Activated CD8-positive, alpha-beta memory T cell treated with anti-CD3 and anti-CD28 coated beads, Interleukin-2, amount 50 U/mL, for 1 hour (primary cell): ENCODE results near the gene SAPCD1.

ENCODE experiments used
- DNase-seq: peaks from one replicate; pipeline ENCODE4 v3.0.0-alpha.2; 2020; ENCODE audit errors: extremely low read depth

The SAPCD1 gene

DNA sequence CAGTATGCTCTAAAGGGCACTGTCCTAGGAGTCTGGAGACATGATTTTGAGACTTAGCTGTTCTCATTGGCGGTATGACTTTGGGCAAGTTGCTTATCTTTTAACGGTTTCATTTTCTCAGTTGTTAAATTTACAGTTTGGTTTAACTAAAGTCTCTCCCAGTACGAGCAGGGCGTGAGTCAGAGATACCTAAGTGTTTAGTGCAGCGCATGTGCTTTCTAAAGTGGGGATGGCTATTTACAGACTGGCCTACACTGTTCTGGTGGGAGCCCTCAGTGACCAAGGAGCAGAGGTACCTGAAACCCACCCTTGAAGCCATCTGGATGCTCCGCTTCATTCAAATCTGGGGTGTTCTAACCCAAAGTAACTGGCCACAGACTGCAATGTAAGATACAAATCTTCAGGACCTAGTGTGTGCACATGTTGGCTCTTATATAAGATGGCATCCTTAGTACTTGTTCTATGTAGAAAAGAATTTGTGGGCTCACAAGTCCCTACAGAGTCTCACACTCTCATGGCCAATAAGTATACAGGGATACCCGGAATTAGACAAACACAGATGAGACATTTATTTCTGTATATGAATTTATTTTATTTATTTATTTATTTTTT is 11.9 kb upstream of the SAPCD1 start:
- DNase-seq, result no peak

DNA sequence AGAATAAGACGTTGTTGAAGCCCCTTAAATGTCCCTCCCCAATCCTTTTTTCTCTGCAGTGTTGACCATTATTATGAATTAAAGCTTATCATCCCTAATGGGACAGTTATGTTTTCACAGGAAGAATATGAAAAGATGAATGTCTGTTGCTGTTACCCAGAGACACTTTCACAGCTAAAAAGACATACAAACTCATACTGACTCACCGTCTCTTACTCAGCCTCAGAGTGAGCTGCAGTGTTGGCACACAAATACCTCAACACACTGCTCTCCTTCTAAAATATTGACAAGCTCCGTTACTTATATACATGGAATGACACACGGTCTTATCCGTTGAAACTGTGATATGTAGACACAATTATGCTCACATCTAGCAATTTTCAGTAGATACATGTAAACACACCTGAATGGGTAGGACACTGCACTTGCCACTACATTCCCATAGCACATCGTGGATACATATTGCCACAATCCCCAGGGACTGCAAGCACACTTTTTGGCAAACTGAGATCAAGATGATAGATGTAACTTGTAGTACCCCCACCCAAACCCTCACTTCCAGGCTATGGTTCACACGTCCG is 9.6 kb upstream of the SAPCD1 start:
- DNase-seq, result no peak

DNA sequence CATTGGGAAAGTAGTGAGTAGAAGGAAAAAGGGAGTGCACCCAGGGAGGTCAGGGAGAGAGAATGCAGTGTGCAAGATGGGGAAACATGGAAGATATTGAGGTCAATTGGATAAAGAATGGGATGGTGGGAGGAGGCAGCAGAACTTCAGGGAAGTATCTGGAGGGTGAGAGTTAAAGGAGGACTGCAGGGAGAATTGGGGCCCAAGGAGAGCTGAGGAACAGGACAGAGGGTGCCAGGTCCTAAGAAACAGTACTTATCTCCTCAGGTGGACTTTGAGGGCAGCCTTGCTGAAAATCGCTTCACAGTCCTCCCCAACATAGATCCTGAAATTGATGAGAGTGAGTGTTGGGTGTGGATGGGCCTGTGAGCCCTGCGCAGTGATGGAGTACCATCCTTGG is 4.2 kb upstream of the SAPCD1 start:
- DNase-seq, result no peak

DNA sequence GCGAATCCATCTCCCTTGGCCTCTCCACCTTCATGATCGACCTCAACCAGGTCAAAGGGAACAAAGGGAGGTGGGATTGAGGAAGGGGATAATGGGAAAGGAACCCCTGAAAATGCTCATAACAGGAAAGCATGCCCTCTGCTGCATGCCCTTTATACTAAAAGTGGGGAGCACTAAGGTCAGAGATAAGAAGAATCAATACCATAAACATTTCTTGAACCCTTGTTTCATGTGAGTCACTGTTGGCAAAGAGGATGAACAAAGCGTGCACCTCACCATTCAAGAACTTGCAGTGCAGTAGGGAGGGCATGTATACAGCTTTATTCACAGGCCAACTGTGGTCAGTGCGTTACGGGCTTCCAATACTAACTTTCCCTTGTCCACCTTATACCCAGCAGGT is 1.7 kb upstream of the SAPCD1 start:
- no peak for DNase-seq

DNA sequence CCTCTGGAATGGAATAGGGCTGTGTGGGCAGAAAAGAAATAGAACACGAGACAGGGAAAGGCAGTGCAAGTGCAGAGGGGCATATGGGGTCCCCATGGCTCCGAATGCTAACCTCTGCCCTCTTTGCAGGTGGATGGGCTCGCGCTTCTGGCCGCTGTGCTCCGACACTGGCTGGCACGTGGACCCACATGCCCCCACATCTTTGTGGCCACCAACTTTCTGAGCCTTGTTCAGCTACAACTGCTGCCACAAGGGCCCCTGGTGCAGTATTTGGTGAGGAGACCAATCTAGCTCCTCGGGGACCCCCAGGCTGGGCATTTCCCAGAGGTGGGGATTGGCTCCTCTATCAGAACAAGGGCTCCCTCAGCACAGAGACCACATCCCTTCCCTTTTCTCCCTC is 1.1 kb upstream of the SAPCD1 start:
- no peak for DNase-seq

DNA sequence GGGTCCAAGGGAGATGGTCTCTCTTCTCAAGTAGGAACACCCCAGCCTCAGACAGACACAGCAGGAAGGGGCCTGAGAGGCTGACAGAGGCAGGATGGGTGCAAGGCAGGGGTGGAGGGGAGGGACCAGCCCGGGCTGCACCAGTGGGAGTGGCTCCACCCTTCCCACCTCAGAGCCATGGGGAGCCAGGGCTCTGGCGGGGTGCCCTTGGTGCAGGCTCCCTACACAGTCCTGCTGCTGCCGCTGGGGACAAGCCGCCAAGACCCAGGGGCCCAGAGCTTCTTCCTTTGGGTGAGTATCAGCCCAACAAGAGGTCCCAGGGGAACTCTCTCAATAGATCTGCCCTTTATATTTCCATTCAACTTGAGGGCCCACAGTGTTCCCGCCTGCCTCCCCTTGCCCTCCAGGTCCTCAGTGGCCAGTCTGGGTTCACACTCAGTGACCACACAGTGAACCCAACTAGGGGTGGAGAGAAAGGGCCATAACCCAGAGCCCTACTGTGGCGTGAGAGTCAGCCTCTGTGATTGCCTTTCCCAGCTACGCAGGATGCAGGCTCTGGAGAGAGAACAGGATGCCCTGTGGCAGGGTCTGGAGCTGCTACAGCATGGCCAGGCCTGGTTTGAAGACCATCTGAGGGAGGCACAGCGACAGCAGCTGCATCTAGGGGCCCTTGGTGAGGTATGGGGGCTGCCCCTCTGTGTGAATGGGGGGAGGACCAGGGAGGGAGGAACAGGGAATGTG is 592 bp downstream of the SAPCD1 start:
- no peak for DNase-seq

DNA sequence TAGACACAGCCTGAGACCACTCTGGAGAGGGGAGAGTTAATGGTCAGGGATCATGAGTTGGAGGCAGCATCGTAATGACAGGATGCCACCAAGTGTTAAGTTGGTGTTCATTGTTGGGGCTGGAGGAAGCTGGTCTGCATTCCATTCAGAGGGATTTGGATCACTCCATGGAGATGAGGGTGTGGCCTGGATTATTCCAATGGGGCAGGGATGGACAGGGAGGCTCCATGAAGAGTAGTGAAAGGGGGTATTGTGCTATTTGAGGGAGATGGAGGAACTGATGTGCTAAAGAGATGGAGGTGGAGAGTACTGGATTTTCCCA is 1.1 kb downstream of the SAPCD1 start:
- DNase-seq, result no peak

DNA sequence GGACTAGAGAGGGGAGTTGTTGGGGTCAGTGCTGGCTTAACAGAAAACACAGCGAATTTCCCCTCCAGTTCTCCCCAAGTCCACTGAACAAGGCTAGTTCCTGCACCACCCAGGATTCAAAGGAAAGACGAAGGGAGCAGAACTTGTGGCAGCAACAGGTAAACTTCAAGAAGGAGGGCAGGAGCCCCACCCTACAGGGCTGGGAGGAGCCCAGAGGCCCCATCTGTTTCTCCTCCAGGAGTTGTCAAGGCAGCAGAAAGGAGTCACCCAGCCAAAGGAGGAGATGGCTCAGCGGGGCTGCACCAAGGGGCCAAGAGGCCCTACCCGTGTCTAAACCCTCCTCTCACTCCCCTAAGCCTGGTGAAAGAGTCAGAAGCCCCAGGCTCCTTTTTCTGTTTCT is 1.7 kb downstream of the SAPCD1 start:
- DNase-seq, result no peak

DNA sequence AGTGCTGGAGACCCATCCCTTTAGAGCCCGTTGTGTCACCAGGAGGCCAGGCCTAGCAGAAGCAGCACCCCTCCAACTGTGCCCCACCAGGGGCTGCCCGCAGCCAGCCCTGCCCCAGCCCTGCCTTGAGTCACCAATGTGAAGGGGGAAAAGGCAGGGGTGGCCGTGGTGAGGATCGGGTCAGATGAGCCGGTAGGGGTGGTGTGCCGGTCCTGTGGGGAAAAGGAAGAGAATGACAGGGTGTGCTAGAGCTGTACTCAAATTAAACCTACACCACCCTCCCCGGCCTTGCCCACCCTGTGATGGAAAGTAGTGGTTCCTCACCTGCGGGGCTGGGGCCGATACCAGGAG is 3.1 kb downstream of the SAPCD1 start:
- no peak for DNase-seq

DNA sequence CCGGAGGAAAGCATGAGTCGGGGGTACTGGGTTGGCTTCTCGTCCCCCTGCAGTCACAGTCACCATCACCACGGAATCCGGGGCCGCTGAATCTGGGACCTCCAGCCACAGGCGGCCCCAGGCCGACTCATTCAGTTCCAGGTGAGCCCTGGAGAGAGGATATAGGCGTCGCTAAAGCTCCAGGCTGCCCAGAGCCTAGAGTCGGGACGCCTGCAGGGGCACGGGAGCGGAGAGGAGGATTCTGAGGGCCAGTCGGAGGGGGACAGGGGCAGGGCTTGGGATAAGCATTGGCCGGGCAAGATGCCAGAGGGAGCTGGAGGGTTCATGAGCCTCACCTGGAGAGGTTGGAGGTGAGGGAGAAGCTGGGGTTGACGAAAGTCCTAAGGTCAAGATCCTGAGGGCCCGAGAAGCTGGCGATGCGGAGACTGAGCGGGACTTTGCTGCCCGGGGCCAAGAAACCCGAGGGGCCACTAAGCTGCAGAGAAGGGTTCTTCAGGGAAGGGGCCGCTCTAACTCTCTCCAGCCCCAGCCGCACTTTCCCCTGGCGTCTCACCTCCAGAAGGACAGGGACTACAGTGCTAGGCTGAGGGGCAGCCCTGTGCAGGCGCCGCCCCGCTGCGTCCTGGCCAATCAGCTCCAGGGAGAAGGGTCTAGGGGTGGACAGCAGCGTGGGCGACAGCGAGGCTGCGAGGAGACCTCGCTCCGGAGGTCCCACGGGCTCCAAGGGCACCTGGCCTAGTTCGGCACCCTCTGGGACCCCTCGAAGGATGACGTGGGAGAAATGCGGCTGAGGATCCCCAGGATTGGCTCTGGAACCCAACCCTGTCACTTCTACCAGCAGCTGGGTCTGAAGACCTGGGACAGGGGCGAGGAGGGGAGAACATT is 3.7 kb downstream of the SAPCD1 start:
- no peak for DNase-seq

DNA sequence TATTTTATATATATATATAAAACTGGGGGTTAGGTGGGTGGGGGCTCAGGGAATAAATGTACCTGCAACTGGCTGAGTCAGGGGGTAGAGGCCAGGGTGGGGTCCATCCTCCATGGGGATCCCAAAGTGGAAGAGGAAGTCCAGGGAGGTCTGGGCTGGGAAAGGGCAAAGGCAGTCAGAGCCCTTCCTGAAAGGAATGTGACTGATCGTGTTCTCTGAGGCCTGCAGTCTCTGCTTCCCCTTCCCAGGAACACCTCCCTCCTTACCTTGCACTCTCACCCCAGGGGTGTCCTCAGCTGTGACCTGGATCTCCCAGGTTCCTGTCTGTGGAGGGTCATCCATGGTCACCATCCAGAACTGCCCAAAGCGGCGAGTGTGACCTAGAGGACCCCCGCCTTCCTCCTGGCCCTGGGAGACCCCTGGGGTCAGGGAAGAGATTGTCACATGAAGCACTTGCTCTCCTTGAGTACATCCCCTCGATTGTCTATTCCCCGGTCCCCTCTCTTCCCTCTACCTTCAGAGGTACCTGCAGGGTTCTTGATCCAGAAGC is 4.7 kb downstream of the SAPCD1 start:
- no peak for DNase-seq

DNA sequence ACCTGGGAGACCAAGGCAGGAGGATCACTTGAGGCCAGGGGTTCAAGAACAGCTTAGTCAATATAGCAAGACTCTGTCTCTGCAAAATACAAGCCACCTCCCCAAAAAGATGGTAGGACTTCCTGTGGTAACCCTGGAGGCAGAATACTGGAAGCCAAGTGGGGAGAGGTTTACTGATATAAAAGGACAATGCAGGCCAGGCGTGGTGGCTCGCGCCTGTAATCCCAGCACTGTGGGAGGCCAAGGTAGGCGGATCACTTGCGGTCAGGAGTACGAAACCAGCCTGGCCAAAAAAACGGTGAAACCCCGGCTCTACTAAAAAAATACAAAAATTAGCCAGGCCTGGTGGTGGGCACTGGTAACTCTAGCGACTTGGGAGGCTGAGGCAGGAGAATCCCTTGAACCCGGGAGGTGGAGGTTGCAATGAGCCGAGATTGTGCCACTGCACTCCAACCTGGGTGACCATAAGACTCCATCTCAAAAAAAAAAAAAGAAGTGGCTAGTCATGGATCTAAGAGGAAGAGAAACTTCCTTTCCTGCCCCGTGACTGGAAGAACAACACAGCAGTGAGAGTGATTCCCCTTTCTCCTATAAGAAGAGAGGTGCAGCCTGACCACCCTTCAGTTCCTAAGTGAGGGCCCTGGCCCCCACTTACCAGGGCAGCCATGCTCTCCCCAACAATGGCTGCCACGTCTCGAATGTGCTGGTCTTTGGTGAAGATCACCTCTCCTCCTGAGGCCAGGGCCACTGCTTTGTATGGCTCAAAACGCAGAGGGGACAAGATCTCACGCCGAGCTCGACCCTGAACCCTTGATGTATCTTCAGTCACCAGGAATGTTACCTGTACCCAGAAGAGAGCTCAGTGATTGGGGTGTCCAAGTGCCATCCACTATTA is 6.2 kb downstream of the SAPCD1 start:
- DNase-seq, result no peak

DNA sequence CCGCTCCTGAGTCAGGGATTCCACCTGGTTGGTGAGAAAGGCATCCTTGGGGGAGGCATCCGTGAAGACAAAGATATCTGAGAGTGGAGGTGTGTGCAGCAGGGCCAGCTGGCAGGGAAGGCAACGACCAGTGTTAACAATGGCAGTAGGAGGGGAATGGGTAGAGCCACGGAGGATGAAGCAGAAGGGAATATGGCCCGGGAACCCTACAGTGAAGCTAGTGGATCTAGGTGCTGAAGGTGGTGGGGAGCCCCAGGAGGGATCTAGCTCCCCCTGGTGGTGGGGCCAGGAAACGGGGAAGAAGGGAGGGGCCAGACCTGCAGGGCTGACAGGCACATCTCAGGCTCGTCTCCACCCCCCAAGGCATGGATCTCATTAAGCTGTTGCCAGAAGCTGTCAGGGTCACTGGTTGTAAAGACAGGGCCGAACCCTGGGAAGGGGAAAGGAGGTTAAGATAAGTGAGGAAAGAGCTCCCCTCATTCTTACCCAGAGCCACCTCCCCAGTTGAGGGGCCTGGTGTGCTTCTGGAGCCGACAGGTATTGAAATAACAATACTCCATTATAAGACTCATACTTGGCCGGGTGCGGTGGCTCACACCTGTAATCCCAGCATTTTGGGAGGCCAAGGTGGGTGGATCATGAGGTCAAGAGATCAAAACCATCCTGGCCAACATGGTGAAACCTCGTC is 7.4 kb downstream of the SAPCD1 start:
- peak; percentile 43 for DNase-seq

DNA sequence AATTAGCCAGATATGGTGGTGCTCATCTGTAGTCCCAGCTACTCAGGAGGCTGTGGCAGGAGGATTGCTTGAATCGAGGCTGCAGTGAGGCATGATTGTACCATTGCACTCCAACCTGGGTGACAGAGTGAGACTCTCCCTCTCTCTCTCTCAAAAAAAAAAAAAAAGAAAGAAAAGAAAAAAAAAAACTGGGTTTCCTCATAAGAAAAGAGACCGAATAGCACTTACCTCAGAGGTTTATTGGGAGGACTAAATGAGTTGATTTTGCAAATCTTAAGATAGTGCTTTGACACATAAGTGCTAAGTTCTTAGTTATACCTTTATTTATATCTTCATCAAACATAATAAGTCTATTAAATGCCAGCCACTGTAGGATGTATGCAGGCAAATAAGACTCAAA is 8.4 kb downstream of the SAPCD1 start:
- DNase-seq, result no peak

DNA sequence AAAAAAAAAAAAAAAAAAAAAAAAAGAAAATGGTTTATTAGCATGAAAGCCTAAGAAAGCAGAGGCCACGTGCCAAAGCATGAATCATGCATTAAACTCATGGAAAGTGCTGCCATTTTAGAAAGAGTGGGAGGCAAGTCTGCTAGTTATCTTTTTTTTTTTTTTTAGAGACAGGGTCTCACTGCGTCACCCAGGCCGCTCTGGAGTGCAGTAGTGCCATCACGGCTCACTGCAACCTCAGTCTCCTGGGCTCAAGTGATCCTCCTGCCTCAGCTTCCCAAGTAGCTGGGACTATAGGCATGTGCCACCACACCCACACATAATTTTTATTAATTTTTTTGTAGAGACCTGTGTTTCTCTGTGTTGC is 9.5 kb downstream of the SAPCD1 start:
- no peak for DNase-seq

DNA sequence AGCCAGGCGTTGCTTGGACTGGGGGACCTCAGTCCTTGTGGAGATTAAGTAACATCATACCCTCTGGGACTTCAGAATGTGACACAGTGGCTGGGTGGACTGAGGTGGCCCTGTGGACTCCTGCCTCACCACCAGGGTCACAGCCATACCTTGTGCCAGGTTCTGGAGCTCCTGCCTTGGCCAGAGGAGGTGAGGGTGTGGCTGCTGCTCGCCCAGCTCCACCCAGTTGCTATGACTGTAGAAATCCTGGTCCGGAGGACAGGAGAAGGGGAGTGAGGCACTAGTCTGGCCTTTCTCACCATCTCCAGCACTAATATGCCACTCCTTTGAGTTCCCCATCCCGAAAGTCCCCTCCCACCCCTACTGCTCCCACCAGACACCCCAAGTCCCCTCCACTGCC is 12.7 kb downstream of the SAPCD1 start:
- DNase-seq, result no peak

DNA sequence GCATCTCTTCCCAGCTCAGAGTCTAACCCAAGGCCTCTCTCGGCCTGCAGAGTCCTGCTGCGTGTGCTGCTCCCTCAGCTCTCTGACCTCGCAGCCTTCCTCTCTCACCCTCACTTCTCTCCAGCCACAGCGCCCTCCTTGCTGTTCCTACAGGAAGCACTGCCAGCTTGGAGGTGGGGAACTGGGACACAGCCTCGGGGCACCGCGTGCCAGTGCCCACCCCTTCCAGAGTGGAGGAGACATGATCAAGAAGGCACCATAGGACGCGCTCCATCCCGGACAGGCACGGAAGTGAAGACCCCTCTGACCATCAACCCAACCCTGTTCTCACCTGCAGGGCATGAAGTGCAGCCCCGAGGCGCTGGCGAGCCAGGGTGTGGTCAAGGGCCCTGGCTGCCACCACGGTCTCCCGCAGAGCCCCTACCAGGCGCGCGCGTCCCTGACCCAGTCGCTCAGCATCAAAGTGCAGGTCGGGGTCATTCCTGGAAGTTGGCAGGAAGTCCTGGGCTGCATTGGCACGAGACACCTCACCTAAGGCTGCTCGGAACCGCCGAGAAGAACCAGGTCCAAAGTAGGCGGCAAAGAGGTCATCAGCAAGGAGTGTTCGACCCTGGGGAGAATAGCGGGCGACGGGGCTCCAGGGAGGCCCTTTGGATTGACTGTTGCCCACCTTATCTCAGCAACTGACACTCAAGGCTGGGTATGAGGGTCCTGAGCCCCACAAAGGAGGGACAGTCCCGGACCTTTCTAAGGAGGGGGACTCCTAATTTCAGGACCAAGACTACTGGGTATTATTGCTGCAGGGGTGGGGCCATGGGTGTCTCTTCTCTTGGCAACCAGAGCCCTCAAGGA is 13.4 kb downstream of the SAPCD1 start:
- no peak for DNase-seq

DNA sequence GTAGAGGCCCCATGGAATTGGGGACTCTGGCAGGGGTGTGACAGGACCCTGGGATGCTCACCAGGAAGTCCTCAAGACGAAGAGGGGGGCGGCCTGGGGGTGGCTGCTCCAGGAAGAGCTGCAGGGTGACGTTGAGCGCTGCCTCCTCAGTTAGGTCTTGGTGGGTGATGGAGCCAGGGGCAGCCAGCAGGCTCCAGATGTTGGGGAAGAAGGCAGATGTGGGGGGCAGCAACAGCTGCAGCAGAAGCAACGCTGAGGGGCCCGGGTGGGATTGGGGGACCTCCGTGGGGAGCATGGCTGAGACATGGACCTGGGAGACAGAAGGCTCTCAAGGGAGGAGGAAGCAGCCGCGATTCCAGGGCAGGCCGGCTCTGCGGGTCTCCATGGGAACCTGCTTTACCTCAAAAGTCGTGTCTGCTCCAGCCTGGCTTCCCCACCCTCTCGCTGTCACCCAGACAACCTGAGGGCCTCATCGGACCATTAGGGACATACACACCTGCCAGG is 14.1 kb downstream of the SAPCD1 start:
- no peak for DNase-seq

DNA sequence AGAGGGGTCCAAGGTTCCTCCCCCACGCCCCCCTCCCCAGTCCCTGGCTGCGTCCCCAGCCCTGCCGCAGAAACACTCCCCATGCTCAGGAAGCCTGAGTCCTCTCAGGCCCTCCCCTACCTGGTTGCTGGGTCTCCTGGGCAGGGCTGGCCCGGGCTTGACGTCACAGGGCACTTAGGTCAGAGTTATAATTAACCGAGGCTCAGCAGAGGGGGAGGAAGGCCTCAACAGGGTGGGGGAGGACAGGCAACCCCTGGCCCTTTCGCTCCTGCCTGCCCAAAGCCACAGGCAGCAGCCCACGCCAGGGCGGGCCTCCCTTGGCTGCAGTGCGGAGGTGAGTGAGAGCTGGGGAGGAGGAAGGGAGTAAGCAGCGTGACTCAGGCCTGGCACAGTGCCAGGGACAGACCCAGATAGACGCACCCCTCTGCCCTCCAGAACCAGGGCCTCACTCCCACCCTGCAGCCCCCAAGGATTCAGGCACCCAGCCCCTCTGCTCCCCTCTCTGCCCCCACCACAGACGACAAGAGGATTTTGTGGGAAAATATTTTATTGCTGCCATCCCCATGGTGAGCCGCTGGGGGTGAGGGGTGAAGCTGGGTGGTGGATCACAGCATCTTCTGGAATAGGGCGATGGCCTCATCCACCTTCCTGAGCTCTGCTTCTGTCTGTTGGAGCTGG is 14.7 kb downstream of the SAPCD1 start, which contains the start of gene VWA7:
VWA7 (minus strand) TSS at position 340 of the 678 bp plus-strand sequence. CDS start 549 bp downstream, outside the sequence.
- no peak for DNase-seq
